OCI-LY7 (cell line): ENCODE measurements around the gene CRELD1.

Experiments
- CTCF ChIP-seq: fragments of 200-600 bp; sonication (generic); conservative IDR thresholded peaks from 2 replicates; pipeline ENCODE4 v1.5.1; 2014; ENCODE audit warnings: mild to moderate bottlenecking, antibody characterized with exemption, low read length, moderate library complexity, mixed read lengths
- EZH2phosphoT487 ChIP-seq: fragments of 200-600 bp; sonication (generic); IDR thresholded peaks from 2 replicates; pipeline ENCODE4 v1.6.1; 2018; ENCODE audit warnings: low read depth, borderline replicate concordance, mild to moderate bottlenecking, mixed run types, antibody characterized with exemption, low read length, moderate library complexity, mixed read lengths

- TF ChIP-seq CTCF: no peak
- no peak for TF ChIP-seq EZH2phosphoT487
These were observed 18.9 kb upstream of the CRELD1 start for GRCh38 chr3:9914559-9915253.
